Measurements from ENCODE around the gene SNAPC3.
A peak's percentile ranks its signal among the peaks of the same experiment; 100 is the strongest.
"Not testable (repeated sequence)": the region's sequence is repeated elsewhere in the genome, so short reads cannot be mapped to it uniquely, and the experiment has no call there.

The SNAPC3 gene

DNA sequence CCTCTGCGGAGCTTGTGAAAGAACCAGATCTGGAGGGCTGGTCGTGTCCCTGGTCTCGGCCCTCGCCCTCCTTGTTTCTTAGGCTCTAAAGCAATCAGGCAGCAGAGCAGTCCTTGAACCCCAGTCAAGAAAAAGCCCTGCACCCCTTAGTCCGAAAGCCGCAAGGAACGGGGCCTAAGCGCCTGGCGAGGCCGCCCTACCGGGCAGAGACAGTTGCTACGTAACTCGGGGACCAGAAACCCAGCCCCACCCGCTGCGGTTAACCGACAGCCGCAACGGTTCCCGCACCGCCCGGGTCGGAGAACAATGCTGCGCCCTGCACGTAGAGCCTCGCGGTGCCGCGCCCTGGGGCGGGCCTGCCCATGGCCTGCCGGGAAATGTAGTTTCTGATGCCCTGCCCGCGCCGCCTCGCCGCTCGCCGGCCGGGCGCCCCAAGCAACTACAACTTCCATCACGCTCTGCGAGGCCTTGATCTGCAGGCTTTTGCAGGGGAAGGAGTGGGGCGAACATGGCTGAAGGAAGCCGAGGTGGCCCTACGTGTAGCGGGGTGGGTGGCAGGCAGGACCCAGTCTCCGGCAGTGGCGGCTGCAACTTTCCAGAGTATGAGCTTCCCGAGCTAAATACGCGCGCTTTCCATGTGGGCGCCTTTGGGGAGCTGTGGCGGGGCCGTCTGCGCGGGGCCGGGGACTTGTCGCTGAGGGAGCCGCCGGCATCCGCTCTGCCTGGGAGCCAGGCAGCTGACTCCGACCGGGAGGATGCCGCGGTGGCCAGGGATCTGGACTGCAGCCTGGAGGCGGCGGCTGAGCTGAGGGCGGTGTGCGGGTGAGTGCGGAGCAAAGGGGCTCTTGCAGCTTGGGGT, at the start of gene SNAPC3:
SNAPC3 (plus strand) TSS at position 505 of the 859 bp plus-strand sequence; CDS start at position 509, 4 bp downstream.
- DNase-seq, result peak; percentile 97

DNA sequence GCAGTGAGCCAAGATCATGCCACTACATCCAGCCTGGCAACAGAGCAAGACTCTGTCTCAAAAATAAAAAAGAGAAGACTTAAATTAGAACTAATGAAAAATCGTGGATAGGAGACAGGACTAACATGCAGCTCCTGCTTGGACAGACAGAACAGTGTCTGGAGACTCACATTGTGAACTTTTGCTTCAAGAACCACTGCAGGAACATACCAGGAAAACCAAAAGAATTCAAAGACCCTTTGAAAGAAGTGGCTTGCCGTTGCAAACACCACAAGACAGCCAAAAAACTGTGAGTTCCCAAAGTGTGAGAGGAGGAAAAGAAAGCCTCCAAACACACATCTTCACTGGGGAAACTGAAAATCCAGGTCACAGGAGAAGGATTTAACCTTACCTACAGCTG, 48.8 kb upstream of the SNAPC3 start:
- no peak for DNase-seq

DNA sequence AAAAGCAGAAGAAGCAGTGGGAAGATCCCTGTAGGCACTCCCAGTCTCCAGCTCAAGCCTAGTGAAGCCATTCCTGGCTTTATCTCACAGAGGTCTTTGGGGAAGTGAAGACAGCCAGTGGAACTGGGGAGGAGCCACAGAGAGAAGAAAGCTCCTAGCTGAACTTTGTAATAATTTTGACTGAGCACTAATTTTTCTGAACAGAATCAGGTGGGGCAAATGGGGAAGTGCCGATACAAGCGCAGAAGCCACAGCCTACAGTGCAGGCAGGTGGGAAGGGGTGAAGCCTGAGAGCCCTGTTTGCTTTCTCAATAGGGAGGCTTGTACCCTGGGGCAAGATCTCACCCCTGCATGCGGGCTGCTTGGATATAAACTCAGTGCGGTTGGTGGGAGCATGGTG, 48.4 kb upstream of the SNAPC3 start:
- DNase-seq, result no peak

DNA sequence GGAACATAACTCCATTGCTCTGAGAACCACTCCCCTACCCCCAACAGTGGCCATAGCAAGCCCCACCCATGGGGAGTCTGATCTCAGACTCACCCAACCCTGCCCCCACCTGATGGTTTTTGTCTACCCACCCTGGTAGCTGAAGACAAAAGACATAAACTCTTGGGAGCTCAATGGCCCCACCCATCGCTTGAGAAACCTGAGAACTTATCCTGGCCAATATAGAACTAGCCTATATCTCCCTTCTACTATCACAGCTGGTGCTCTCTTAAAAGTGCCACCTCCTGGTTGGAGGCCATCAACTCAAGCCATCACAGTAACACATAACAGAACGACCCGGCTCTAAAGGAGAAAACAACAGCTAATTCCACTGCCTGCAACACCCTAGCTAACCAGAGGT, 47.9 kb upstream of the SNAPC3 start:
- no peak for DNase-seq

DNA sequence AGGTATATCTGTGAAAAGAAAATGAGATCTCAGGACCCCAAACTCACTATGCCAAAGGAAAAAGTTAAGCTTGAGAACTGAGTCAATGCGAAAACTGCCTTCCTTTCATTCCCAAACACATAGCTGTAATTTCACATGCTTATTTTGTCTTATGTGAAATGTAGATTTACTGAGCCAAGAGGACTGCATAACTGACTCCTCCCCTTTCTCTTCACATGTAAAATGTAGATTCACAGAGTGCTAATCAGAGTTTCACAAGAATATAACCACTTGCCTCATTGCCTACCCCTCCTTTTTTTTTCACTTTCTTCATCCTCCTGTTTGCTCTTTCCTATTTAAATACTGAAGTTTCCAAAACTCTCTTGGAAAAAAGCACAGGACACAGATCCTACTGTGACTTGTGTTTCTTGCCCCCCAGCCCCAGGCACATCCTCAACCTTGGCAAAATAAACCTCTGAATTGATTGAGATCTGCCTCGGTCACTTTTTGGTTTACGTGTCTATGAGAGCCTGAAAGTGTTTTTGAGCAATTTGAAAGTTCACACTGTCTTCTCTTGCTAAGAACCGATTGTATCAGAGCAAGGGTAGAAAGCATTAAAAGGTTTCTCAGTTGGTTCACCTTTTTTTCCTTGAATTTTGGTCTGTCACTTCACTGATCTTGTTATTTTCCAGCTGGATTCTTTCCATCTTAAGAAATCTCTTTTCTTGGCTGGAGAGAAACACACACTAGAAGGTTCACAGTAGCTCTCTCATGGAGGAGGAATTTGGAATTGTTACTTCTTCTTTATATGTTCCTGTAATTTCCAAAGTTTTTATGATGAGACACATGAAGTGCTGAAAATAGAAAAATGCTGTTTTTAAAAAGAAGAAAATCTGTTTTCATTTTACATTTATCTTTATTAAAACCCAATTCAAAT, 44.8 kb upstream of the SNAPC3 start:
- DNase-seq, result no peak

DNA sequence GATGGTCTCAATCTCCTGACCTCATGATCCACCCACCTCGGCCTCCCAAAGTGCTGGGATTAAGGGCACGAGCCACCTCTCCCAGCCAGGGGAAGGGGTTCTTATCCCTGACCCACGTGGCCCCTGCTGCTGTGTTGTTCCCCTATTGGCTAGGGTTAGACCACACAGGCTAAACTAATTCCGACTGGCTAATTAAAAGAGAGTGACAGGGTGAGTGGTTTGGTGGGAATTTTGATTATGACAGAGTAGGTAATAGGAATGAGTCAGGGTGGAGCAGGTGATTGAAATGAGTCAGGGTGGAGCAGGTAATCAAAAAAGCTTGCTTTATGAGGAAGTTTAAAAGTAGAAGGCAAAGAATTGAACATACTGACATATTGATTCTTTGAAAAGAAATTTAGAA, 43.4 kb upstream of the SNAPC3 start:
- DNase-seq, result not testable (repeated sequence)

DNA sequence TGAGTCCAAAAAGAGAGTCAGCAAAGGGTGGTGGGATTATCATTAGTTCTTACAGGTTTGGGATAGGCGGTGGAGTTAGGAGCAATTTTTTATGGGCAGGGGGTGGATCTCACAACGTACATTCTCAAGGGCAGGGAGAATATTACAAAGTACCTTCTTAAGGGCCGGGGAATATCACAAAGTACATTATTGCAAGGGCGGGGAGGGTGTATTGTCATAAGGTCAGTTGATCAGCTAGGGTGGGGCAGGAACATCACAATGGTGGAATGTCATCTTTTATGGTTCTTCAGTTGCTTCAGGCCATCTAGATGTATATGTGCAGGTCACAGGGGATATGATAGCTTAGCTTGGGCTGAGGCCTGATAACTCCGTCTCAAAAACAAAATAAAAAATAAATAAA, 42.8 kb upstream of the SNAPC3 start:
- DNase-seq, result not testable (repeated sequence)

DNA sequence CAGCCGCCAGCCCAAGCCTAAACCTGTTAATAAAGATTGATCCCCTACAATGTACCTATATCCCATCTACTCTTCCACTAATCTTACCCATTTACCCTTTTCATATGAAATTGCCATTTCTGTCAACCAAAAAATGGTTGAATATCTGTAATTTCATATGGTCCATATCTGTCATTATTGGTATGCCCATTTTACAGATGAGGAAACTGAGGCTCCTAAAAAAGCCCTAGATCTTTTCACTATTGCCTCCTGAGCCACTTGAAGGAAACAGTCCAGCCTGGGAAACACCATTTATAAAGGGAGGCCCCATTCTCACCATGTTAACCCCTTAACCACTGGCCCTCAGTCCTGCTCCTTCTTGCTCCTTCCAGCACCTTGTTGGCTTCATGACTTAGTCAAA, 41.2 kb upstream of the SNAPC3 start:
- DNase-seq, result no peak

DNA sequence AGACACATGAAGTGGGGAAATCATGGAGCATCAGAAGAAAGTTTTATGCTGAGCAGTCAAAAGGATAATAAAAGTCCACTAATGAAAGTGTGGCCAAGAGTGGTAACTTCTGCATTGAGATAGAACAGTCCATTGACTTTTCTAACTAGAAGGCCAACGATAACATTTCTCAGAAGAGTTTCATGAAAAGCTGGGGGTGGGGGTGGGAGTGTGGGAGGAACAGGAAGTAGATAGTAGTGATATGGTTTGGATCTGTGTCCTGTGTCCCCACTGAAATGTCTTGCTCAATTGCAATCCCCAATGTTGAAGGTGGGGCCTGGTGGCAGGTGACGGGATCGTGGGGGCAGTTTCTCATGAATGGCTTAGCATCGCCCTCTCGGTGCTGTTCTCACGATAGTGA, 36.2 kb upstream of the SNAPC3 start:
- DNase-seq, result no peak

DNA sequence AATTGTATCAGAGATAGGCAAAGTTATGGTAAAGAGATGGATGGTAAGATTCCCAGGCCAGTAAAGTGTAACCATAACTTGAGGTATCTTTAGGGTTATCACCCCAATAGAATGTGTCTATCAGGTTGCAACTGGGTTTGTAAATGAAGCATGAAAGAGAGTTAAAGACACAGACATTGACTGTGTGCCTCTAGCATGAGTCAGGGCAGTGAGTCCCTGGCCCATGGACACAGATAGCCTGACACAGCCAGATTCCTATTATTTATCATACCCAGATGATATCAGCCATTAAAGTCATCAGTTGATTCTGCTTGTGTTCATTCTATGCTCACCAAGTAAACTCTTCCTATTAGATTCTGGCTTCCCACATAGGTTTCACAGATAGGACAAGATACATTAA, 33.5 kb upstream of the SNAPC3 start:
- no peak for DNase-seq

DNA sequence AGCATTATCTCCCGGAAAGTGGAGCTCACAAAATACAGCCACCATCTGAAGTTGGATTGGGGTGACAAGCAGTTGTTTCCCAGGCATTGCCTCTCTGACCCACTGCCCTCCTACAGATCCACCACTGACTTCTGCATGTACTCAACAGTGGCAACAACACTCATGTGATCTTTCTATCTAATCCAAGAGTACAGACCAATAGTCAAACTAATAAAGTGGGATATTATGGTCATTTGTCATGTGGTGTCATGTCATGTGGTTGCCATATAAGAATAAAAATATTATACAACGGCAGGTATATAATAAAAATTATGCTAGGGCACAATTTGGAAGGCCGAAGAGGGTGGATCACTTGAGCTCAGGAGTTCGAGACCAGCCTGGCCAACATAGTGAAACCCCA, 33.0 kb upstream of the SNAPC3 start:
- no peak for DNase-seq

DNA sequence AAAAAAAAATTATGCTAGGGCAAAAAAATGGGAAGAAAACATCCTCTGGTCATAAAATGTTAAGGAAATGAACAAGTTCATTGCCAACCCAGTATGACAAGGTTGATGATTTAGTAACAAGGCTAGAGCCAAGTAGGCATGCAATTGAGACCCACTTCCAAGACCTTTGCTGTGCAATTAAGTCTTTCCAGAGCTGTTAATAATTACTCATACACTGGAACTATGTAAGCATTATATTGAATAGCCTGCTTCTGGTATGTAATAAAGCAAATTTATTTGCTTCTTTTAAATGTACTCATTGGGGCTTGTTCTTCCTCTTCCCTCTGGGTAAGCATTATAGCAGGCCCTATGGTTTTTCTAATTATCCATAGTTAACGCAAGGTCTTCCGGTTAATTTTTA, 32.5 kb upstream of the SNAPC3 start:
- DNase-seq, result no peak

DNA sequence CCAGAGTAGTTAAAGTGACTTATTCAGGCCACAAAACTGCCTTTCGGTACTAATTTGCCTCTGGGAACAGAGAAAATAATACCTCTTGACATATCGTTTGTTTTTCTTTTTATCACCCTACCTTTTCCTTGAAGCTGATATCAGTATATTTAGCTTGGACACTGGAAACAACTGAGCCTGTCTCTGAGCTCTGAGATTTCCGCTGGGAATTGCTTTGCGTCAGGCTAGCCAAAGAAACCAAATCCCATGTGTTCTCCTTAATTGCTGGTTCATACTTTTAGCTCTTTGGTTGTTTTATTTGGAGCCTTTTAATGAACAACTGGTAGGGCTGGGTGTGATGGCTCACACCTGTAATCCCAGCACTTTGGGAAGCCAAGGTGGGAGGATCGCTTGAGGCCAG, 30.3 kb upstream of the SNAPC3 start:
- DNase-seq, result no peak

DNA sequence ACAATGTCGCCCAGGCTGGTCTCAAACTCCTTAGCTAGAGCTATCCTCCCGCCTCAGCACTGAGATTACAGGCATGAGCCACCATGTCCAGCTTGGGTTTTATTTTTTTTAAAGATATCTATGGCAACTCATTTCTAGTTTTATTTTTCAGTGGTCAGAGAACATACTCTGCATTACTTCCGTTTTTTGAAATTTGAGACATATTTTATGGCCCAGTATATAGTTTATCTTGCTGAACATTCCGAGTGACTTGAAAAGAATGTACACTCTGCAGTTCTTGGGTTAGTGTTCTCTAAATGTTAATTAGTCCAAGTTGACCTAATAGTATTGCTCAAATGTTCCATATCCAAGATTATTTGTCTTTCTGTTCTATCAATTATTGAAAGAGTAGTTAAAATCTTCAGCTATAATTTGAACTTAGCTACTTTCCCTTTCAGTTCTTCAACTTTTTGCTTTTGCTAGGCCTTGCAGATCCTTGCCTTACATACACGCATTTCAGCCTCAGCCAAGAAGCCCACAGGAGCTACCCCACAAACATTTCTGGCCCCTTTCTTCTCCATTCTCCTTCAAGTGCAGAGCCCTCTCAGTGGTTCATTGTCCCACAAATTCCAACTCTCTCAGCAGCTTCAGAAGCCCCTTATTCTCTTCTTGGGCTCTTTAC, 22.3 kb upstream of the SNAPC3 start:
- no peak for DNase-seq

DNA sequence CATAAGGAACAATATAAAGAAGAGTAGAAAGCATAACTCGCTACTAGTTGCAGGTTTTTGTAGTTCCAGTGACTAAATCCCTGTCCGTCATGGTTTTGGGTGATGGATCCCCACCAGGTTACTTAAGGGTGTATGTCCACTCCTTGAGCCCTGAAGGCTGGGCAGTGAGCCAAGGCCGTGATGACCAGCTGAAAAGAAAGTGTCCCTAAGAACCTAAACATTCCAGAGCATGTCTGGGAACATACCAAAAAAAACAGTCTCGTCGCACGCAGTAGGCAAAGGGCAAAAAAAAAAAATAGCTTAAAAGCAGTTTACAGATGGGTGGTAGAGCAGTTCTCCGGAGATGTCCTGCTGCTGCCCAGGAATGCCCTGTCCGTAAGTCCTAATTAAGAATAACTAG, 21.4 kb upstream of the SNAPC3 start:
- DNase-seq, result no peak

DNA sequence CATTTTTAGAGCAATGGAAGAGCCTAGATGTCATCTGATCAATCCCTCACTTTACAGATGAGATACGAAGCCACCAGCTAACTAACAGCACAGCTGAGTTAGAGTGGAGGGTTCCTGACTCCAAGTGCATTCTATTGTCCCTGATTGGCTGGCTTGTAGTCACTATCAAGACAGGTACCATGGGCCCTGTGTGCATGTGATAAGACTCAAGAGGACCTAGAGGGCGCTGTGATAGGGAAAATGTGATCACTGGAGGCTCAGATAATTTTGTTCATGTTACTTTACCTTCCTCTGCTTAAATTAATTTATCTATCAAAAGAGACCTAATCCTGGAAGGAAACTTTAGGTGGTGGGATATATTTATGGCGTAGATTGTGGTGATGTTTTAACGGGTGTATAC, 19.5 kb upstream of the SNAPC3 start:
- DNase-seq, result no peak

DNA sequence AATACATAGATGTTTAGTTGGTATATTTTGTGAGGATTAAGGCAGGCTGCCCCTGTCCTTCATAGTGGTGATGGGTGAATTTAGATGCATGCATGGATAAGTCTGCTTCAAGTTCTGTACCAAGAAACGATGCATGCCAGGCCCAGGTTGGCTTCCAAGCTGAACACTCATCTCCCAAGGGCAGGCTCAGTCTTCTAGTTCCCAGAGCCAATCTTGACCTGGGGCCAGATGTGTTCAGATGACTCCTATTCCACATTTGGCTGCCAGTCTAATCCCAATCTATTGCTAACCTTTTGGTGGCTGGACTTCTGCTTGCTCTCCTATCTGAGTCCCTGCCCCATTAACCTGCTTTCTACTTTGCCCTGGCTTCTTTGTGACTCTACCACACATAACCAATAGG, 18.5 kb upstream of the SNAPC3 start:
- no peak for DNase-seq

DNA sequence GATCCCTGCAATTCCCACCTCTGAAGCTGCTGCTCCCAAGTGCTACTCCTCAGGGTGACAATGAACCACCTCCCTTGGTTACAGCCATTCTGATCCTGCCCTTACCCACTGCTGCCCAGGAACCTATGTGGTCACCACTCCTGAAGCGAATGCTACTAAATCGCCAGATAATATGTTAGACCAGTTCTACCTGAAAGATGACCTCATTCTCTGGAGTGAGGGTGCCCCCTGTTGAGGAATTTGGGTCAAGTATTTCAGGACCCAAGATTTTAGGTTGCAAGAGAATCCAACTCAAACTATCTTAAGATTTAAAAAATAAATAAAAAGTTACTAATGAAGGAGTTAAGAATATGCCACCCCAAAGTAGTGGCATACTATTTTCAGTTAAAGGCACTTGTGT, 5.8 kb upstream of the SNAPC3 start:
- peak; percentile 35 for DNase-seq

DNA sequence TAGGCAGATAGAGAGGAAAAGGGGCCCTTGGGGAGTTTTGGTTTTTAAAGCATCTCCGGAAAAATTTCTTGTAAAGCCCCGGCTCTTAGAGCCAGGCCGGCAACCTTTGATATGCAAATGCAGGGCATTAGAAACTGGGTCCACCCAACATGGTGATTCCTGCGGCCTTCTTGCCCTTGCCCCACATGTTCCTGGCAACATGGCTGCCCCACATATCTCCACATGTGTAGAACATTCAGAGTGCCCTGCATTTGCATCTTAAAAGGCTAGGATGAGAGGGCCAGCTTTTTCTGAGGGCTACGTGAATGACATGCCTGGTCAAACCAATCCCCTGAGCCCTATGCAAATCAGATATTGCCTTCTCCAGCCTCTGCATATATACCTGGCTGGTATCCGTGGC, 5.0 kb upstream of the SNAPC3 start:
- no peak for DNase-seq

DNA sequence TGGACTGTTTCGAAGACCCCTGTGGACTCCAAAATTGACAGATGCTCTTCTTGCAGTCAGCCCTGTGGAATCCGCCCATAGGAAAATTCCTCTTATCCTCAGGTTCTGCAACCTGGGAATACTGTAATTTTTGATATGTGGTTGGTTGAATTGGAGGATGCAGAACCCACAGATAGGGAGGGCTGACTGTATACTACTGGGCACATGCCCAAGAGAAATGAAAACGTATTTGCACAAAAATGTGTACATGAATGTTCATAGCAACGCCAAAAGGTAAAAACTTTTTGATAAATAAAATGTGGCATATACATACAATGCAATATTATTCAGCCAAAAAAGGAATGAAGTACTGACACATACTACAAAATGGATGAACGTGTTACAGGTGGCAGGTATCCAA, 1.9 kb upstream of the SNAPC3 start:
- DNase-seq, result no peak

DNA sequence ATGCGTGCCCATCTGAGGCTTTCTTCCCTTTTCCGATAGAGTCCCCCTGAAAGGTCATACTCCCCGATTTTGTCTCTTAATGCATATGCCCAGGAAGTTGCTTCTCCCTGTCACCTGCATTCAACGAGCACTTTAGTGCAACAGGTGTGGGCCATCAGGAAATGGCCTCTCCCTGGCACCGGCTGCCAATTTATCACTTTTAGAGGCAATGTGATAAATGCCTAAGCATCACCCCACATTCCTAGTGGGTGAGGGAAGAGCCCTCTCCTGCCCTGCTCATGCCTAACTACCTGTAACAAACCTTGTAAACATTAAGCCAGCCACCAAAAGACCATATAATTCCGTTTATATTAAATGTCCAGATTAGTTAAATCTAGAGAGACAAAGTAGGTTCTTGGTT, 1.1 kb upstream of the SNAPC3 start:
- DNase-seq, result no peak

DNA sequence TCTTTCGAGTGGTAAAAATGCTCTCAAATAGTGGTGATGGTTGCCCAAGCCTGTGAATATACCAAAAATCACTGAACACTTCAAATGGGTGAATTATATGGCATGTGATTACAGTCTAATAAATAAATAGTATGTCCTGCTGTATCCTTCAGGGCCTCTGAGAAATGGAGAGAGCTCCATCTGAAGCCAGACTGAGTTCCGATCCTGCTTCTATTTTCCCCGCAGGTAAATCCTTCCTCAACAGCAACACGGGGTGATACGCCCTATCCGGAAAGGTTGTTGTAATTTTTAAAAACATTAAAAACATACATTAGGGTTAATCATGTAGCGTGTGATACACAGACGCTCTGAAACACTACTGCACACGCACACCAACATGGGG, 695 bp upstream of the SNAPC3 start:
- DNase-seq, result no peak

DNA sequence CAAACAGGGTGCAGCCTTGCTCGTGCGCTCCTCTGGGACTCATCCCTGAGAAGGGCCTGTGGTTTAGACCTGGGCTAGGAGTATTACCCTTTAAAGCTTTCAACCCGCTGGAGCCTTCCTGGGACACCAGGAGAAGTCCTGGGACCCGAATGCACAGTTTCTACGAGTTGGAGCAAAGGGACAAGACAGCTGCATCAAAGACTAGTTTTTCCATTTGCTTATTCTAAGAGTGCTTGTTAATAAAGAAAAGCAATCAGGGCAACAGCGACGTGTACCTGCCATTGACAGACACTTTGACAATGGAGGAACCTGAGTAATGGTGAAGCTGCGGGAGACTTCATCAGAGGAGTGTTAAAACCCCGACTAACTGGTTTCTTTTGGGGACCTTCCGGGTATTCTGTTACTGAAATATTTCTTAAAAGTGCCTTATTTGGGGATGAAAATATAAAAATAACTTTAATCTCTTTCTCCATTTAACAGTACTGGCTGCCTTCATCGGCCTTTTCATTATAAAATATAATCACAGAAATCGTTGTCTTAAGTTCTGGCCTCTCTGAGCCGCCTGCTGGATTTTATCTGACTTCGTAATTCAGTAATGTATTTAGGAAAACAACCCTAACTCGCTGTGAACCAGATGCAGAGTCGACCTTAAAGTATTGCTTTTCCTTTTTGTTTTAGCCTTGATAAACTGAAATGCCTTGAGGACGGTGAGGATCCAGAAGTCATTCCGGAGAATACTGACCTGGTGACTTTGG, 732 bp downstream of the SNAPC3 start:
- peak; percentile 43 for DNase-seq
